A673 (cell line): ENCODE results near the gene PRRT2. TPM values are rescaled to one million over a fixed set of nuclear protein-coding genes. Genes with fewer than 3 reads are reported as not detected.
"Not testable (repeated sequence)": the region's sequence is repeated elsewhere in the genome, so short reads cannot be mapped to it uniquely, and the experiment has no call there.

Experiments
- BruUV-seq: library from RNA; stranded (reverse); fragments of 400-500 nt; replicated peaks from 2 replicates; lab custom pipeline; 2021; lab: Mats Ljungman, UMichigan
- CTCF ChIA-PET: fragments of 300-600 bp; sonication (Branson Sonifier 250); formaldehyde crosslinking; loops from one replicate; lab custom pipeline; 2022; ENCODE audit warnings: antibody characterized with exemption; lab: Charles Lee
- POLR2A ChIA-PET: fragments of 300-600 bp; sonication (Branson Sonifier 250); formaldehyde crosslinking; loops from one replicate; lab custom pipeline; 2022; ENCODE audit warnings: antibody characterized with exemption; ENCODE audit not compliant: low non-redundant PET; lab: Charles Lee
- DNase-seq: peaks from one replicate; pipeline ENCODE4 v3.0.0-alpha.2; 2015; ENCODE audit warnings: low spot score
- H3K27ac ChIP-seq: fragments of 200-600 bp; sonication (generic); 2 replicates; pipeline ENCODE4 v1.5.1; 2016; ENCODE audit warnings: mixed run types, low read depth, mild to moderate bottlenecking, mixed read lengths, antibody characterized with exemption, low read length; ENCODE audit not compliant: poor library complexity, severe bottlenecking
- H3K27me3 ChIP-seq: fragments of 200-600 bp; sonication (generic); replicated peaks from 2 replicates; pipeline ENCODE4 v1.6.1; 2017; ENCODE audit warnings: mixed run types, low read depth, mild to moderate bottlenecking, mixed read lengths, antibody characterized with exemption, low read length; ENCODE audit not compliant: insufficient read depth, poor library complexity
- H3K36me3 ChIP-seq: fragments of 200-600 bp; sonication (generic); 2 replicates; pipeline ENCODE4 v1.6.1; 2016; ENCODE audit warnings: mixed run types, mild to moderate bottlenecking, mixed read lengths, antibody characterized with exemption, low read length; ENCODE audit not compliant: insufficient read depth, poor library complexity, severe bottlenecking
- H3K4me1 ChIP-seq: fragments of 200-600 bp; sonication (generic); 2 replicates; pipeline ENCODE4 v1.6.1; 2017; ENCODE audit warnings: mixed run types, mild to moderate bottlenecking, mixed read lengths, antibody characterized with exemption, low read length; ENCODE audit not compliant: insufficient read depth, poor library complexity, severe bottlenecking
- H3K4me3 ChIP-seq: fragments of 200-600 bp; sonication (generic); 2 replicates; pipeline ENCODE4 v1.5.1; 2016; ENCODE audit warnings: low read depth, mixed run types, mild to moderate bottlenecking, mixed read lengths, low read length; ENCODE audit not compliant: poor library complexity, severe bottlenecking
- H3K9me3 ChIP-seq: fragments of 200-600 bp; sonication (generic); 2 replicates; pipeline ENCODE4 v1.6.1; 2016; ENCODE audit warnings: mixed run types, low read depth, mild to moderate bottlenecking, mixed read lengths, antibody characterized with exemption, low read length; ENCODE audit not compliant: poor library complexity, severe bottlenecking
- EZH2 ChIP-seq: fragments of 200-600 bp; sonication (generic); IDR thresholded peaks from 2 replicates; pipeline ENCODE4 v1.6.1; 2017; ENCODE audit warnings: borderline replicate concordance, low read depth, mild to moderate bottlenecking, mixed read lengths, antibody characterized with exemption, low read length; ENCODE audit not compliant: poor library complexity, severe bottlenecking
- intact Hi-C: fragments of 100-400 bp; cut with micrococcal nuclease; formaldehyde crosslinking; loops from one replicate; pipeline ENCODE4 v1.10.0; 2022; ENCODE audit not compliant: unreplicated experiment
- total RNA-seq: library from RNA; stranded (reverse); gene quantifications from 2 replicates; pipeline ENCODE4 v1.2.3, GENCODE V29; 2021
- TF ChIP-seq, protein P1 (sequence below): fragments of 300-800, 200-600 bp; sonication (generic); conservative IDR thresholded peaks from 2 replicates; pipeline ENCODE4 v1.5.1; 2017; ENCODE audit warnings: low read depth, mild to moderate bottlenecking, antibody characterized with exemption, low read length, moderate library complexity, mixed read lengths

The PRRT2 gene
- total RNA-seq, 1 experiment from 2014 or later: 9.0 TPM

DNA sequence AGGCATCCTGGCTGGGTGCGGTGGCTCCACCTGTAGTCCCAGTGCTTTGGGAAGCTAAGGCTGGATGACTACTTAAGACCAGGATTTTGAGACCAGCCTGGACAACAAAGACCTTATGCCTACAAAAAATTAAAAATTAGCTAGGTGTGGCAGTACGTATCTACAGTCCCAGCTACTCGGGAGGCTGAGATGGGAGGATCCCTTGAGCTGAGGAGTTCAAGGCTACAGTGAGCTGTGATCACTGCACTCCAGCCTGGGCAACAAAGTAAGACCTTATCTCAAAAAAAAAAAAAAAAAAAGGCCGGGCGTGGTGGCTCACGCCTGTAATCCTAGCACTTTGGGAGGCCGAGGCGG is 14.3 kb downstream of the PRRT2 start:
- H3K4me3 ChIP-seq: no peak overlapping the region
- no peaks in the 10 kb centered on the region for H3K9me3 ChIP-seq
- no peaks in the 10 kb centered on the region for H3K36me3 ChIP-seq
- BruUV-seq: no TSS peak
- H3K4me1 ChIP-seq: peaks cover 19% of the 10 kb centered on the region
- no peak overlapping the region for H3K27ac ChIP-seq
- CTCF ChIA-PET: interaction anchor here (0.6 to 0.8 kb wide), 2 partner anchors 13 to 809 kb away, joined by 3 to 6 read pairs; no protein-coding TSS in a partner anchor
- POLR2A ChIA-PET: interaction anchor here (0.6 kb wide), 1 partner anchor 123 kb away, joined by 6 read pairs; no protein-coding TSS in a partner anchor
- TF ChIP-seq EZH2: no peak
- TF ChIP-seq, protein P1, sequence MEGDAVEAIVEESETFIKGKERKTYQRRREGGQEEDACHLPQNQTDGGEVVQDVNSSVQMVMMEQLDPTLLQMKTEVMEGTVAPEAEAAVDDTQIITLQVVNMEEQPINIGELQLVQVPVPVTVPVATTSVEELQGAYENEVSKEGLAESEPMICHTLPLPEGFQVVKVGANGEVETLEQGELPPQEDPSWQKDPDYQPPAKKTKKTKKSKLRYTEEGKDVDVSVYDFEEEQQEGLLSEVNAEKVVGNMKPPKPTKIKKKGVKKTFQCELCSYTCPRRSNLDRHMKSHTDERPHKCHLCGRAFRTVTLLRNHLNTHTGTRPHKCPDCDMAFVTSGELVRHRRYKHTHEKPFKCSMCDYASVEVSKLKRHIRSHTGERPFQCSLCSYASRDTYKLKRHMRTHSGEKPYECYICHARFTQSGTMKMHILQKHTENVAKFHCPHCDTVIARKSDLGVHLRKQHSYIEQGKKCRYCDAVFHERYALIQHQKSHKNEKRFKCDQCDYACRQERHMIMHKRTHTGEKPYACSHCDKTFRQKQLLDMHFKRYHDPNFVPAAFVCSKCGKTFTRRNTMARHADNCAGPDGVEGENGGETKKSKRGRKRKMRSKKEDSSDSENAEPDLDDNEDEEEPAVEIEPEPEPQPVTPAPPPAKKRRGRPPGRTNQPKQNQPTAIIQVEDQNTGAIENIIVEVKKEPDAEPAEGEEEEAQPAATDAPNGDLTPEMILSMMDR: no peak
- no peaks in the 10 kb centered on the region for H3K27me3 ChIP-seq
- intact Hi-C loops: no loop called here
- no peak for DNase-seq

DNA sequence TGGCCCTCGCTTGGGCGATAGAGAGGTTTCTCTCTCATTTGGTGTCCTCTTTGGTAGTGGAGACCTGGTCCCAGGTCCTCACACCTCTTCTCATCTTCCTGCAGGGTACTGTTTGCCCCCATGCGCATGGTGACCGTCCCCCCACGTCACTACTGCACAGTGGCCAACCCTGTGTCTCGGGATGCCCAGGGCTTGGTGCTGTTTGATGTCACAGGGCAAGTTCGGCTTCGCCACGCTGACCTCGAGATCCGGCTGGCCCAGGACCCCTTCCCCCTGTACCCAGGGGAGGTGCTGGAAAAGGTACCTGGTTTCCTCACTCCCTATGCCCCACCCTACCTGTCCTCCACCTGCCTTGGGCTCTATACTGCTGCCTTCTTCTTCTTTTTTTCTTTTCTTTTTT is 18.8 kb downstream of the PRRT2 start:
- intact Hi-C loops: no loop called here
- Histone ChIP-seq H3K9me3 (no peaks in the 10 kb centered on the region), H3K27ac (no peak overlapping the region), H3K36me3 (no peaks in the 10 kb centered on the region), H3K4me3 (no peak overlapping the region), H3K27me3 (no peaks in the 10 kb centered on the region), H3K4me1 (no peaks in the 10 kb centered on the region)
- CTCF ChIA-PET: no interaction called here
- DNase-seq: no peak
- TF ChIP-seq EZH2: no peak
- TF ChIP-seq, protein P1: no peak
- POLR2A ChIA-PET: no interaction called here
- no TSS peak for BruUV-seq

DNA sequence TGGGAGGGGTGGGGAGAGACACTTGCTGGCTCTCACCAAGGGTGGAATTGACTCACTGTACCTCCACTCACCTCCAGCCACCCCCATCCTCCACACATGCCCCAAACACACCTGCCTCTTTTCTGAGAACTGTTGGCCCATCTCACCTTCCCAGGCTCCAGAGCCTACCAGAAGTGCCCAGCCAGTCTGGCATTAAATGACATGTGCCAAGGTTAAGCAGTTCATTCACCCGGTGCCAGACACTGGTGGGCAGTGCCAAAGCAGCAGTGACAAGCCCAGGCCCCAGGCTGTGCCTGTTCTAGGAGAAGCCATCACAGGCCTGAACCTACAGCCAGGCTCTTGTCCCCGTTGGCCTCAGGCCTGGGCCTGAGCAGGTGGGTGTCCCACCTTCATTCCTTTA is 19.5 kb downstream of the PRRT2 start:
- intact Hi-C loops: no loop called here
- no peak overlapping the region for H3K27ac ChIP-seq
- ChIA-PET CTCF (no interaction called here), POLR2A (no interaction called here)
- no peak for DNase-seq
- H3K4me3 ChIP-seq: no peak overlapping the region
- H3K27me3 ChIP-seq: no peaks in the 10 kb centered on the region
- no peaks in the 10 kb centered on the region for H3K9me3 ChIP-seq
- no TSS peak for BruUV-seq
- TF ChIP-seq, protein P1: no peak
- TF ChIP-seq EZH2: no peak
- H3K36me3 ChIP-seq: no peaks in the 10 kb centered on the region
- H3K4me1 ChIP-seq: no peaks in the 10 kb centered on the region

DNA sequence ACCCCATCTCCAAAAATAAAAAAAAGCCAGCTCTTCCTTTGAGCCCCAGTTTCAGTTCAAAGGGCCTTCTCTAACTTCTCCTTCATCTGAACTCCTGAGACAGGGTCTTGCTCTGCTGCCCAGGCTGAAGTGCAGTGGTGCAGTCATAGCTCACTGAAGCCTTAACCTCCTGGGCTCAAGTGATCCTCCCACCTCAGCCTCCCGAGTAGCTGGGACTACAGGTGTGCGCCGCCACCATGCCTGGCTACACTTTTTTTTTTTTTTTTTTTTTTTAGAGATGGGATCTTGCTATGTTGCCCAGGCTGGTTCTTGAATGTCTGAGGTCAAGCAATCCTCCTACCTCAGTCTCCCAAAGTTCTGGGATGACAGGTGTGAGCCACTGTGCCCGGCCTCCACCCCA is 21.2 kb downstream of the PRRT2 start:
- BruUV-seq, H3K36me3 ChIP-seq, DNase-seq, H3K27me3 ChIP-seq, H3K9me3 ChIP-seq, H3K4me1 ChIP-seq, POLR2A ChIA-PET, H3K27ac ChIP-seq, intact Hi-C loops, CTCF ChIA-PET, H3K4me3 ChIP-seq: not testable (repeated sequence)
